ENCODE results near the gene ASCC1.

ASCC1 gene

GRCh38 chr10:72056113-72056512 is 160.0 kb downstream of the ASCC1 start:
- no peak for DNase-seq (ENCODE audit: extremely low read depth, insufficient read length)
- H3K27me3 ChIP-seq (replicated peaks; ENCODE audit: control insufficient read depth, insufficient read depth, low read length), result no peaks in the 10 kb centered on the region
- no peak overlapping the region for H3K4me3 ChIP-seq (replicated peaks; ENCODE audit: low read depth, low read length)
- TF ChIP-seq CTCF (IDR thresholded peaks at IDR 0.05; ENCODE audit: insufficient read depth, low read length, poor library complexity, severe bottlenecking), result no peak
- H3K36me3 ChIP-seq (ENCODE audit: control insufficient read depth, insufficient read depth, low read length), result no peaks in the 10 kb centered on the region

- Histone ChIP-seq H3K27me3 (replicated peaks; ENCODE audit: control insufficient read depth, insufficient read depth, low read length) (no peaks in the 10 kb centered on the region), H3K4me3 (replicated peaks; ENCODE audit: low read depth, low read length) (no peak overlapping the region), H3K36me3 (ENCODE audit: control insufficient read depth, insufficient read depth, low read length) (no peaks in the 10 kb centered on the region)
- no peak for DNase-seq (ENCODE audit: extremely low read depth, insufficient read length)
- no peak for TF ChIP-seq CTCF (IDR thresholded peaks at IDR 0.05; ENCODE audit: insufficient read depth, low read length, poor library complexity, severe bottlenecking)
Measured at GRCh38 chr10:72053690-72054089, 162.4 kb downstream of the ASCC1 start.

- no peak for TF ChIP-seq CTCF (IDR thresholded peaks at IDR 0.05; ENCODE audit: insufficient read depth, low read length, poor library complexity, severe bottlenecking)
- DNase-seq (ENCODE audit: extremely low read depth, insufficient read length), result no peak
- Histone ChIP-seq H3K27me3 (replicated peaks; ENCODE audit: control insufficient read depth, insufficient read depth, low read length) (no peaks in the 10 kb centered on the region), H3K4me3 (replicated peaks; ENCODE audit: low read depth, low read length) (no peak overlapping the region), H3K36me3 (ENCODE audit: control insufficient read depth, insufficient read depth, low read length) (no peaks in the 10 kb centered on the region)
Measured at GRCh38 chr10:72050873-72051272, 165.2 kb downstream of the ASCC1 start.

- no peak for DNase-seq (ENCODE audit: extremely low read depth, insufficient read length)
Measured at GRCh38 chr10:72049969-72050781, 165.9 kb downstream of the ASCC1 start.

GRCh38 chr10:72049472-72049871 is 166.6 kb downstream of the ASCC1 start:
- no peak for TF ChIP-seq CTCF (IDR thresholded peaks at IDR 0.05; ENCODE audit: insufficient read depth, low read length, poor library complexity, severe bottlenecking)
- Histone ChIP-seq H3K36me3 (ENCODE audit: control insufficient read depth, insufficient read depth, low read length) (no peaks in the 10 kb centered on the region), H3K4me3 (replicated peaks; ENCODE audit: low read depth, low read length) (no peak overlapping the region), H3K27me3 (replicated peaks; ENCODE audit: control insufficient read depth, insufficient read depth, low read length) (no peaks in the 10 kb centered on the region)
- DNase-seq (ENCODE audit: extremely low read depth, insufficient read length), result no peak

More at GRCh38 chr10:72049969-72050781, 165.9 kb downstream of the ASCC1 start:
- Histone ChIP-seq H3K27me3 (replicated peaks; ENCODE audit: control insufficient read depth, insufficient read depth, low read length) (no peaks in the 10 kb centered on the region), H3K4me3 (replicated peaks; ENCODE audit: low read depth, low read length) (no peak overlapping the region), H3K36me3 (ENCODE audit: control insufficient read depth, insufficient read depth, low read length) (no peaks in the 10 kb centered on the region)
- no peak for TF ChIP-seq CTCF (IDR thresholded peaks at IDR 0.05; ENCODE audit: insufficient read depth, low read length, poor library complexity, severe bottlenecking)
